HUES64 (cell line): ENCODE results near the gene TMOD3.

Source experiments
- H3K27ac ChIP-seq: 2 replicates; pipeline ENCODE4 v1.7.0; 2013; ENCODE audit warnings: low read depth, low read length, inconsistent platforms
- H3K27me3 ChIP-seq: 2 replicates; pipeline ENCODE4 v1.6.1; 2013; ENCODE audit warnings: mild to moderate bottlenecking, low read length; ENCODE audit not compliant: insufficient read depth
- H3K36me3 ChIP-seq: 2 replicates; pipeline ENCODE4 v1.6.1; 2013; ENCODE audit warnings: mild to moderate bottlenecking, low read length; ENCODE audit not compliant: insufficient read depth
- H3K4me1 ChIP-seq: 2 replicates; pipeline ENCODE4 v1.6.1; 2013; ENCODE audit warnings: mild to moderate bottlenecking, low read length, moderate library complexity; ENCODE audit not compliant: insufficient read depth
- H3K4me3 ChIP-seq: 2 replicates; pipeline ENCODE4 v1.5.1; 2013; ENCODE audit warnings: mild to moderate bottlenecking, low read length, moderate library complexity
- H3K9ac ChIP-seq: 2 replicates; pipeline ENCODE4 v1.6.1; 2013; ENCODE audit warnings: mild to moderate bottlenecking, low read depth, low read length
- H3K9me3 ChIP-seq: 2 replicates; pipeline ENCODE4 v1.6.1; 2013; ENCODE audit warnings: low read depth, low read length; ENCODE audit not compliant: insufficient read depth
- WGBS: fragments of 150-250, 120-280 bp; methylation state at CpG from one replicate; pipeline ENCODE4 v1.1.7; 2013; ENCODE audit warnings: missing lambda C conversion rate; 5-methylcytosine and 5-hydroxymethylcytosine counted together

The TMOD3 gene

GRCh38 chr15:51909584-51909983, 80.1 kb downstream of the TMOD3 start:
- Histone ChIP-seq H3K9ac (no peak overlapping the region), H3K27me3 (no peaks in the 10 kb centered on the region), H3K4me1 (peaks cover 14% of the 10 kb centered on the region; the same call in 1 of the 2 replicates), H3K27ac (no peak overlapping the region), H3K36me3 (peaks cover 25% of the 10 kb centered on the region), H3K9me3 (no peaks in the 10 kb centered on the region), H3K4me3 (no peak overlapping the region)
- WGBS, result 94% methylated on average over 1 of the region's 2 CpGs

GRCh38 chr15:51912528-51912927, 83.1 kb downstream of the TMOD3 start:
- H3K9ac ChIP-seq, result no peak overlapping the region
- H3K4me1 ChIP-seq, result peaks cover 11% of the 10 kb centered on the region; the same call in 1 of the 2 replicates
- no peak overlapping the region for H3K27ac ChIP-seq
- peaks cover 26% of the 10 kb centered on the region for H3K36me3 ChIP-seq
- no peaks in the 10 kb centered on the region for H3K27me3 ChIP-seq
- H3K4me3 ChIP-seq, result no peak overlapping the region
- H3K9me3 ChIP-seq, result no peaks in the 10 kb centered on the region
- 92% methylated on average over 2 of the region's 3 CpGs for WGBS

- Histone ChIP-seq H3K27ac (no peak overlapping the region), H3K4me3 (no peak overlapping the region), H3K27me3 (no peaks in the 10 kb centered on the region), H3K9me3 (no peaks in the 10 kb centered on the region), H3K9ac (no peak overlapping the region), H3K36me3 (peaks cover 12% of the 10 kb centered on the region), H3K4me1 (no peaks in the 10 kb centered on the region)
- WGBS, result 62% methylated on average over 2 of the region's 2 CpGs
Measured at GRCh38 chr15:51917493-51917892, 88.0 kb downstream of the TMOD3 start.

GRCh38 chr15:51924156-51925068, 95.0 kb downstream of the TMOD3 start:
- H3K4me3 ChIP-seq, result no peak overlapping the region
- H3K27me3 ChIP-seq, result no peaks in the 10 kb centered on the region
- H3K36me3 ChIP-seq, result peaks cover 24% of the 10 kb centered on the region
- no peaks in the 10 kb centered on the region for H3K9me3 ChIP-seq
- H3K27ac ChIP-seq, result no peak overlapping the region
- 85% methylated on average over 11 of the region's 11 CpGs for WGBS
- H3K9ac ChIP-seq, result no peak overlapping the region
- 0 out of 2 replicates have a peak, but pooled peaks cover 6% of the 10 kb centered on the region for H3K4me1 ChIP-seq

- 94% methylated on average over 3 of the region's 3 CpGs for WGBS
- Histone ChIP-seq H3K9me3 (no peaks in the 10 kb centered on the region), H3K9ac (no peak overlapping the region), H3K36me3 (peaks cover 24% of the 10 kb centered on the region), H3K4me3 (no peak overlapping the region), H3K27me3 (no peaks in the 10 kb centered on the region), H3K27ac (no peak overlapping the region), H3K4me1 (peaks cover 11% of the 10 kb centered on the region; the same call in 1 of the 2 replicates)
Measured at GRCh38 chr15:51926809-51927208, 97.4 kb downstream of the TMOD3 start.

GRCh38 chr15:51931016-51931415, 101.6 kb downstream of the TMOD3 start:
- H3K27me3 ChIP-seq, result no peaks in the 10 kb centered on the region

GRCh38 chr15:51931638-51932037, 102.2 kb downstream of the TMOD3 start:
- Histone ChIP-seq H3K4me1 (peaks cover 6% of the 10 kb centered on the region; the same call in 1 of the 2 replicates), H3K9ac (no peak overlapping the region), H3K27me3 (no peaks in the 10 kb centered on the region), H3K4me3 (no peak overlapping the region), H3K36me3 (peaks cover 16% of the 10 kb centered on the region), H3K27ac (no peak overlapping the region), H3K9me3 (no peaks in the 10 kb centered on the region)
- 91% methylated on average over 4 of the region's 4 CpGs for WGBS

More at GRCh38 chr15:51931016-51931415, 101.6 kb downstream of the TMOD3 start:
- WGBS, result 82% methylated on average over 3 of the region's 3 CpGs
- Histone ChIP-seq H3K9me3 (no peaks in the 10 kb centered on the region), H3K4me3 (no peak overlapping the region), H3K36me3 (peaks cover 12% of the 10 kb centered on the region; the same call in 1 of the 2 replicates), H3K9ac (no peak overlapping the region), H3K27ac (no peak overlapping the region), H3K4me1 (peaks cover 6% of the 10 kb centered on the region; the same call in 1 of the 2 replicates)

GRCh38 chr15:51932161-51932560, 102.7 kb downstream of the TMOD3 start:
- H3K27ac ChIP-seq, result no peak overlapping the region
- peaks cover 6% of the 10 kb centered on the region; the same call in 1 of the 2 replicates for H3K4me1 ChIP-seq
- 96% methylated on average over 1 of the region's 1 CpG for whole genome bisulfite sequencing
- peaks cover 18% of the 10 kb centered on the region for H3K36me3 ChIP-seq
- H3K4me3 ChIP-seq, result no peak overlapping the region
- no peaks in the 10 kb centered on the region for H3K9me3 ChIP-seq
- H3K27me3 ChIP-seq, result no peaks in the 10 kb centered on the region
- H3K9ac ChIP-seq, result no peak overlapping the region

GRCh38 chr15:51935466-51936104, 106.1 kb downstream of the TMOD3 start:
- no peak overlapping the region for H3K27ac ChIP-seq
- H3K36me3 ChIP-seq, result peaks cover 26% of the 10 kb centered on the region
- no peaks in the 10 kb centered on the region for H3K9me3 ChIP-seq
- 89% methylated on average over 5 of the region's 5 CpGs for WGBS
- no peak overlapping the region for H3K9ac ChIP-seq
- no peaks in the 10 kb centered on the region for H3K27me3 ChIP-seq
- H3K4me1 ChIP-seq, result peaks cover 5% of the 10 kb centered on the region; the same call in 1 of the 2 replicates
- H3K4me3 ChIP-seq, result peak overlapping the region; percentile 43

- H3K4me3 ChIP-seq, result peak overlapping the region; percentile 43
- WGBS, result 86% methylated on average over 2 of the region's 2 CpGs
- no peak overlapping the region for H3K27ac ChIP-seq
- no peaks in the 10 kb centered on the region for H3K9me3 ChIP-seq
- no peak overlapping the region for H3K9ac ChIP-seq
- no peaks in the 10 kb centered on the region for H3K4me1 ChIP-seq
- peaks cover 29% of the 10 kb centered on the region for H3K36me3 ChIP-seq
- no peaks in the 10 kb centered on the region for H3K27me3 ChIP-seq
Measured at GRCh38 chr15:51936105-51936478, 106.6 kb downstream of the TMOD3 start.

- Histone ChIP-seq H3K9me3 (no peaks in the 10 kb centered on the region), H3K9ac (no peak overlapping the region), H3K4me3 (no peak overlapping the region), H3K27ac (no peak overlapping the region), H3K36me3 (peaks cover 42% of the 10 kb centered on the region), H3K27me3 (no peaks in the 10 kb centered on the region), H3K4me1 (no peaks in the 10 kb centered on the region)
- 96% methylated on average over 3 of the region's 3 CpGs for WGBS
Measured at GRCh38 chr15:51938286-51938685, 108.8 kb downstream of the TMOD3 start.
